Testis (tissue), 5 donors: Measurements from ENCODE around the gene RNASEH1. TPM values are rescaled to one million over a fixed set of nuclear protein-coding genes. Genes with fewer than 3 reads are reported as not detected.

Experiments used
- DNase-seq: peaks from one replicate; pipeline ENCODE4 v3.0.0-alpha.2; 2019
- H3K27ac ChIP-seq, 2 donors: fragments of 200-600 bp; sonication (generic); one replicate each; pipeline ENCODE4 v1.5.1; 2019
- H3K27me3 ChIP-seq: fragments of 200-600 bp; sonication (generic); one replicate; pipeline ENCODE4 v1.5.1; 2019
- H3K36me3 ChIP-seq: fragments of 200-600 bp; sonication (generic); one replicate; pipeline ENCODE4 v1.5.1; 2017; ENCODE audit warnings: low read depth; ENCODE audit errors: missing control alignments
- H3K4me1 ChIP-seq: fragments of 200-600 bp; sonication (generic); one replicate; pipeline ENCODE4 v1.5.1; 2019
- H3K4me3 ChIP-seq, 2 donors: fragments of 200-600 bp; sonication (generic); one replicate each; pipeline ENCODE4 v1.5.1; 2017 to 2019
- H3K9me3 ChIP-seq: fragments of 200-600 bp; sonication (generic); one replicate; pipeline ENCODE4 v1.5.1; 2017
- POLR2A ChIP-seq: fragments of 450-650 bp; IDR thresholded peaks from one replicate; pipeline ENCODE4 v1.6.1; 2017; ENCODE audit warnings: antibody characterized with exemption, mild to moderate bottlenecking, moderate library complexity
- WGBS, 2 donors: methylation state at CpG; one replicate each; pipeline ENCODE4 v1.1.5; 2018; 5-methylcytosine and 5-hydroxymethylcytosine counted together
- intact Hi-C: fragments of 100-400 bp; cut with DNase I; formaldehyde crosslinking; loops from one replicate; pipeline ENCODE4 v1.15.1; 2023; ENCODE audit warnings: low total_unique reads
- long read RNA-seq, 2 donors: transcript quantifications; one replicate each; lab custom pipeline, GENCODE V29; 2026
- polyA plus RNA-seq: library from polyadenylated mRNA; stranded (reverse); fragments of 350-450 nt; fragmentation: Illumina TruSeq; extraction: RNeasy Lipid Tissue Mini Kit (QIAGEN cat#74804); gene quantifications from one replicate; pipeline ENCODE4 v1.2.3, GENCODE V29; 2014; ENCODE audit warnings: low read depth, low replicate concordance; ENCODE audit not compliant: insufficient read depth
- total RNA-seq, 2 donors: library from RNA; depleted of rRNA; stranded (reverse); fragments of >200 nt; gene quantifications; one replicate each; pipeline ENCODE4 v1.2.3, GENCODE V29; 2016
- TF ChIP-seq, protein P1 (sequence below), 3 experiments: fragments of 450-650 bp in 2 of 3; fragments of 200-600 bp in 1 of 3; sonication (generic) in 1 of 3; IDR thresholded peaks; one replicate each; pipeline ENCODE4 v1.5.1; 2016 to 2019; ENCODE audit warnings: antibody characterized with exemption in 3 of 3, mild to moderate bottlenecking in 2 of 3, moderate library complexity in 1 of 3

RNASEH1 gene, protein sequence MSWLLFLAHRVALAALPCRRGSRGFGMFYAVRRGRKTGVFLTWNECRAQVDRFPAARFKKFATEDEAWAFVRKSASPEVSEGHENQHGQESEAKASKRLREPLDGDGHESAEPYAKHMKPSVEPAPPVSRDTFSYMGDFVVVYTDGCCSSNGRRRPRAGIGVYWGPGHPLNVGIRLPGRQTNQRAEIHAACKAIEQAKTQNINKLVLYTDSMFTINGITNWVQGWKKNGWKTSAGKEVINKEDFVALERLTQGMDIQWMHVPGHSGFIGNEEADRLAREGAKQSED
- total RNA-seq (10 to 100 TPM; 23.5 to 24.6 TPM), polyA plus RNA-seq (19.5 TPM)
- long read RNA-seq, donor 1, transcript RNASEH1-201 (8 exons, 1,887 nt): major isoform, 8 of 8 reads
- long read RNA-seq, donor 1, partial matches to known transcripts: 0 of 8 reads
- long read RNA-seq, donor 1, other reads (novel, unspliced or antisense): 0 of 8 reads
- long read RNA-seq, donor 2, transcript RNASEH1-201 (8 exons, 1,887 nt): major isoform, 8 of 1,630 reads
- long read RNA-seq, donor 2, partial matches to known transcripts: 819 of 1,630 reads
- long read RNA-seq, donor 2, other reads (novel, unspliced or antisense): 803 of 1,630 reads

- no peaks in the 10 kb centered on the region for H3K9me3 ChIP-seq
- WGBS, 2 donors: 1 to 2% methylated on average over 29 to 49 of the region's 67 CpGs
- H3K36me3 ChIP-seq: no peaks in the 10 kb centered on the region
- H3K4me3 ChIP-seq: peak within 1 kb of the TSS; percentile 82 to 90
- TF ChIP-seq, protein P1, sequence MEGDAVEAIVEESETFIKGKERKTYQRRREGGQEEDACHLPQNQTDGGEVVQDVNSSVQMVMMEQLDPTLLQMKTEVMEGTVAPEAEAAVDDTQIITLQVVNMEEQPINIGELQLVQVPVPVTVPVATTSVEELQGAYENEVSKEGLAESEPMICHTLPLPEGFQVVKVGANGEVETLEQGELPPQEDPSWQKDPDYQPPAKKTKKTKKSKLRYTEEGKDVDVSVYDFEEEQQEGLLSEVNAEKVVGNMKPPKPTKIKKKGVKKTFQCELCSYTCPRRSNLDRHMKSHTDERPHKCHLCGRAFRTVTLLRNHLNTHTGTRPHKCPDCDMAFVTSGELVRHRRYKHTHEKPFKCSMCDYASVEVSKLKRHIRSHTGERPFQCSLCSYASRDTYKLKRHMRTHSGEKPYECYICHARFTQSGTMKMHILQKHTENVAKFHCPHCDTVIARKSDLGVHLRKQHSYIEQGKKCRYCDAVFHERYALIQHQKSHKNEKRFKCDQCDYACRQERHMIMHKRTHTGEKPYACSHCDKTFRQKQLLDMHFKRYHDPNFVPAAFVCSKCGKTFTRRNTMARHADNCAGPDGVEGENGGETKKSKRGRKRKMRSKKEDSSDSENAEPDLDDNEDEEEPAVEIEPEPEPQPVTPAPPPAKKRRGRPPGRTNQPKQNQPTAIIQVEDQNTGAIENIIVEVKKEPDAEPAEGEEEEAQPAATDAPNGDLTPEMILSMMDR (IDR thresholded peaks at IDR 0.05): no peak
- TF ChIP-seq POLR2A: no peak
- peak within 1 kb of the TSS; percentile 84 to 90 for H3K27ac ChIP-seq
- H3K27me3 ChIP-seq: no peaks in the 10 kb centered on the region
- H3K4me1 ChIP-seq: peaks cover 10% of the 10 kb centered on the region
- peak; percentile 97 for DNase-seq
- intact Hi-C loops: no loop called here
These were observed at the start of gene RNASEH1 for GRCh38 chr2:3558205-3559014. Gene RNASEH1 (minus strand): TSS chr2:3558333. CDS start chr2:3558260, 73 bp downstream.

GRCh38 chr2:3606370-3607201 is 48.5 kb upstream of the RNASEH1 start:
- H3K27ac ChIP-seq: peak overlapping the region in 1 of 2 donors; percentile 69
- H3K36me3 ChIP-seq: no peaks in the 10 kb centered on the region
- H3K4me1 ChIP-seq: no peaks in the 10 kb centered on the region
- peak overlapping the region in 1 of 2 donors; percentile 44 for H3K4me3 ChIP-seq
- intact Hi-C loops: no loop called here
- no peak for DNase-seq
- no peaks in the 10 kb centered on the region for H3K9me3 ChIP-seq
- TF ChIP-seq, protein P1 (IDR thresholded peaks at IDR 0.05): no peak
- TF ChIP-seq POLR2A: no peak
- no peaks in the 10 kb centered on the region for H3K27me3 ChIP-seq
- 76 to 77% methylated on average over 22 to 31 of the region's 37 CpGs for WGBS, 2 donors

- TF ChIP-seq, protein P1 (IDR thresholded peaks at IDR 0.05): no peak
- no peak for TF ChIP-seq POLR2A
- no peaks in the 10 kb centered on the region for H3K27me3 ChIP-seq
- intact Hi-C loops: no loop called here
- peak overlapping the region in 1 of 2 donors; percentile 44 for H3K4me3 ChIP-seq
- peak overlapping the region in 1 of 2 donors; percentile 69 for H3K27ac ChIP-seq
- H3K4me1 ChIP-seq: no peaks in the 10 kb centered on the region
- DNase-seq: no peak
- no peaks in the 10 kb centered on the region for H3K36me3 ChIP-seq
- WGBS, 2 donors: 61% methylated on average over 6 to 10 of the region's 11 CpGs
- H3K9me3 ChIP-seq: no peaks in the 10 kb centered on the region
These were observed 47.9 kb upstream of the RNASEH1 start for GRCh38 chr2:3606028-3606369.
